K562 (cell line): ENCODE results near the gene NEURL2. TPM values are rescaled to one million over a fixed set of nuclear protein-coding genes. Genes with fewer than 3 reads are reported as not detected.

Experiments
- BHLHE40 ChIP-seq: IDR thresholded peaks from 2 replicates; pipeline ENCODE4 v1.6.1; 2011; ENCODE audit warnings: low read length, improper control_type of control experiment
- COPS2 ChIP-seq: fragments of 450-650 bp; conservative IDR thresholded peaks from 2 replicates; pipeline ENCODE4 v1.6.1; 2016; ENCODE audit warnings: mild to moderate bottlenecking, moderate library complexity
- CTCFL ChIP-seq: IDR thresholded peaks from 2 replicates; pipeline ENCODE4 v1.6.1; 2011; ENCODE audit warnings: borderline replicate concordance, low read depth, mild to moderate bottlenecking, moderate library complexity, low read length; ENCODE audit not compliant: insufficient read depth, poor library complexity, severe bottlenecking
- FOXK1 ChIP-seq: sonication (generic); formaldehyde crosslinking; IDR thresholded peaks from 2 replicates; pipeline ENCODE4 v1.8.0; 2022; ENCODE audit warnings: missing genetic modification reagents, mild to moderate bottlenecking, borderline replicate concordance
- GABPB1 ChIP-seq: sonication (generic); formaldehyde crosslinking; IDR thresholded peaks from 2 replicates; pipeline ENCODE4 v1.8.0; 2022; ENCODE audit warnings: mild to moderate bottlenecking, missing genetic modification reagents
- MED1 ChIP-seq: sonication (generic); formaldehyde crosslinking; IDR thresholded peaks from 2 replicates; pipeline ENCODE4 v1.8.1; 2023; ENCODE audit warnings: missing genetic modification reagents, borderline replicate concordance
- PHB ChIP-seq: fragments of 250-450 bp; sonication (Bioruptor Pico); IDR thresholded peaks from 2 replicates; pipeline ENCODE4 v1.5.0; 2021
- RFX5 ChIP-seq: IDR thresholded peaks from 2 replicates; pipeline ENCODE4 v1.6.1; 2011; ENCODE audit warnings: low read depth, mild to moderate bottlenecking, improper control_type of control experiment, low read length
- RHOXF2B ChIP-seq: fragments of 250-450 bp; sonication (Bioruptor Pico); conservative IDR thresholded peaks from 2 replicates; pipeline ENCODE4 v1.5.1; 2021
- SIN3B ChIP-seq: fragments of 450-650 bp; IDR thresholded peaks from 2 replicates; pipeline ENCODE4 v1.6.1; 2017; ENCODE audit warnings: low read depth, mild to moderate bottlenecking, moderate library complexity
- ZNF175 ChIP-seq: fragments of 200-800 bp; sonication (Bioruptor generic); IDR thresholded peaks from 2 replicates; pipeline ENCODE4 v1.6.1; 2016; ENCODE audit warnings: low read depth, mild to moderate bottlenecking, missing genetic modification characterization, missing compliant biosample characterization
- ZNF3 ChIP-seq: fragments of 250-450 bp; sonication (Bioruptor Pico); IDR thresholded peaks from 2 replicates; pipeline ENCODE4 v1.5.0; 2021; ENCODE audit warnings: mild to moderate bottlenecking, moderate library complexity
- ZNF324 ChIP-seq: fragments of 250-450 bp; sonication (Bioruptor Pico); IDR thresholded peaks from 2 replicates; pipeline ENCODE4 v1.4.0; 2020; ENCODE audit warnings: mild to moderate bottlenecking
- ZNF449 ChIP-seq: fragments of 250-450 bp; sonication (Bioruptor Pico); IDR thresholded peaks from 2 replicates; pipeline ENCODE4 v1.8.0; 2022; ENCODE audit warnings: moderate library complexity, mild to moderate bottlenecking, inconsistent platforms
- polyA plus RNA-seq, 8 experiments: library from polyadenylated mRNA; depleted of rRNA in 4 of 8; stranded (reverse) in 5 of 8; unstranded in 3 of 8; fragments of >200 nt; fragmentation: Nextera tagmentation in 2 of 8; fragmentation: Illumina TruSeq in 1 of 8; extraction: Ambion mirVana in 2 of 8; extraction: Trizol in 1 of 8; gene quantifications; 2 replicates each; pipeline versions ENCODE4 v1.2.1 to v1.2.3, GENCODE V29; 2011 to 2014; ENCODE audit warnings: inconsistent platforms in 1 of 8, missing spikeins in 1 of 8
- total RNA-seq, 7 experiments: library from RNA; depleted of rRNA in 6 of 7; stranded (reverse); fragments of >200 nt in 6 of 7; fragmentation: Illumina TruSeq in 2 of 7; extraction: Trizol in 2 of 7; gene quantifications; 2 replicates each; pipeline versions ENCODE4 v1.2.1 to v1.2.3, GENCODE V29; 2011 to 2021; ENCODE audit warnings: low replicate concordance in 1 of 7
- TF ChIP-seq, protein P1 (sequence below): sonication (generic); formaldehyde crosslinking; IDR thresholded peaks from 2 replicates; pipeline ENCODE4 v1.8.0; 2022; ENCODE audit warnings: mild to moderate bottlenecking, missing genetic modification reagents
- TF ChIP-seq, protein P2 (sequence below): fragments of 250-450 bp; sonication (Bioruptor Pico); IDR thresholded peaks from 2 replicates; pipeline ENCODE4 v1.5.0; 2021
- TF ChIP-seq, protein P3 (sequence below): fragments of 200-400 bp; formaldehyde crosslinking; IDR thresholded peaks from 2 replicates; pipeline ENCODE4 v1.6.1; 2017; ENCODE audit warnings: mild to moderate bottlenecking, low read depth, low read length, moderate library complexity
- TF ChIP-seq, protein P4 (sequence below): sonication (generic); formaldehyde crosslinking; IDR thresholded peaks from 2 replicates; pipeline ENCODE4 v1.8.1; 2022; ENCODE audit warnings: missing genetic modification reagents

The NEURL2 gene
- total and polyA plus RNA-seq, 9 of the 15 experiments (the other 6 are each of a cell fraction or from before 2014, with no cell fraction given) = 0.22 to 1.9 (median 0.50) TPM; not detected in 1

DNA sequence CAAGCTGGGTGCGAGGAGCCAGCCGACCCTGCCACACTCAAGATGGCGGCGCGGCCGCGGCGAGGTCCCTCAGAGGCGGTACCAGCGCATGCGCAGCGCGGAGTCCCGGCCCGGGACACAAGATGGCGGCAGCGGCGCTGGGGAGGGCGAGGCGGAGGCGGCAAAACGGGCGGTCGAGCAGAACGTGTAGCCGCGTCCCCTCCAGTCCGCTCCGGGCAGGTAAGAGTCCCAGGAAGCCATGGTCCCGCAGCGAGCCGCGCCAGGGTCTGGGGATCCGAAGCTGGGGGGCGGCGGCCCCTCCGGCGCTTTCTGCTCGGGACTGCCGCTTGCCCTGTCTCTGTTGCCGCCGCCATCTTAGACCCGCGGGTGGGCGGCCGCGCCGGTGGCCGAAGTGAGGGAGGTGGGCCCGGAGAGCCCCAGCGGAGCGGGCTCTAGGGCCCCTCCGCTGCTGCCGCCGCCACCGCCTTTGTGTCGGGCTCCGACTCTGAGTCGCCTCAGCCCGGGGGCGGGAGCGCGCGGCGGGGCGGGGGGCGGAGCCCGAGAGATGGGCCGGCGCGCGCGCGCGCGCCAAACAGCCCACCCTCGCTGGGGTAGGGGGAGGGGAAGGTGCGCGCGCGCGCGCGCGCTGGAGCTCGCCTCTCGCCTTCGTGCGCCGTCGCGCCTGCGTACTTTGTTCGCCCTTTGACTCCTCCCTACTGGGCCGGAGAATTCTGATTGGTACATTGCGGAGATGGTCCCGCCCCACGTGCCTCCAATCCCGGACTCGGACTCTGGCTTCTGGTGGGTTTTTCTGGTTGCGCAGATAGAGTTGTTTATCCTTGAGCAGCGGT, 43.8 kb upstream of the NEURL2 start, which contains the start of gene PCIF1 (continued):
- TF ChIP-seq BHLHE40 (peak; percentile 18; the same call in 1 of the 2 replicates), COPS2 (no peak), ZNF3 (CRISPR knock-in tag) (no peak), ZNF449 (CRISPR knock-in tag) (0 out of 2 replicates have a peak, but pooled peaks have one; percentile 5), SIN3B (no peak; the same call in 1 of the 2 replicates), GABPB1 (CRISPR knock-in tag) (peak; percentile 74), RHOXF2B (CRISPR knock-in tag) (no peak), ZNF324 (no peak), FOXK1 (CRISPR knock-in tag) (no peak), MED1 (CRISPR knock-in tag) (no peak), CTCFL (peak; percentile 54), ZNF175 (CRISPR knock-in tag) (peak; percentile 72; the same call in 1 of the 2 replicates), RFX5 (no peak), PHB (CRISPR knock-in tag) (no peak)
- TF ChIP-seq, protein P1, sequence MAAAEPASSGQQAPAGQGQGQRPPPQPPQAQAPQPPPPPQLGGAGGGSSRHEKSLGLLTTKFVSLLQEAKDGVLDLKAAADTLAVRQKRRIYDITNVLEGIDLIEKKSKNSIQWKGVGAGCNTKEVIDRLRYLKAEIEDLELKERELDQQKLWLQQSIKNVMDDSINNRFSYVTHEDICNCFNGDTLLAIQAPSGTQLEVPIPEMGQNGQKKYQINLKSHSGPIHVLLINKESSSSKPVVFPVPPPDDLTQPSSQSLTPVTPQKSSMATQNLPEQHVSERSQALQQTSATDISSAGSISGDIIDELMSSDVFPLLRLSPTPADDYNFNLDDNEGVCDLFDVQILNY = no peak
- TF ChIP-seq, protein P2, sequence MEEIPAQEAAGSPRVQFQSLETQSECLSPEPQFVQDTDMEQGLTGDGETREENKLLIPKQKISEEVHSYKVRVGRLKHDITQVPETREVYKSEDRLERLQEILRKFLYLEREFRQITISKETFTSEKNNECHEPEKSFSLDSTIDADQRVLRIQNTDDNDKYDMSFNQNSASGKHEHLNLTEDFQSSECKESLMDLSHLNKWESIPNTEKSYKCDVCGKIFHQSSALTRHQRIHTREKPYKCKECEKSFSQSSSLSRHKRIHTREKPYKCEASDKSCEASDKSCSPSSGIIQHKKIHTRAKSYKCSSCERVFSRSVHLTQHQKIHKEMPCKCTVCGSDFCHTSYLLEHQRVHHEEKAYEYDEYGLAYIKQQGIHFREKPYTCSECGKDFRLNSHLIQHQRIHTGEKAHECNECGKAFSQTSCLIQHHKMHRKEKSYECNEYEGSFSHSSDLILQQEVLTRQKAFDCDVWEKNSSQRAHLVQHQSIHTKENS (CRISPR knock-in tag) = no peak
- TF ChIP-seq, protein P3, sequence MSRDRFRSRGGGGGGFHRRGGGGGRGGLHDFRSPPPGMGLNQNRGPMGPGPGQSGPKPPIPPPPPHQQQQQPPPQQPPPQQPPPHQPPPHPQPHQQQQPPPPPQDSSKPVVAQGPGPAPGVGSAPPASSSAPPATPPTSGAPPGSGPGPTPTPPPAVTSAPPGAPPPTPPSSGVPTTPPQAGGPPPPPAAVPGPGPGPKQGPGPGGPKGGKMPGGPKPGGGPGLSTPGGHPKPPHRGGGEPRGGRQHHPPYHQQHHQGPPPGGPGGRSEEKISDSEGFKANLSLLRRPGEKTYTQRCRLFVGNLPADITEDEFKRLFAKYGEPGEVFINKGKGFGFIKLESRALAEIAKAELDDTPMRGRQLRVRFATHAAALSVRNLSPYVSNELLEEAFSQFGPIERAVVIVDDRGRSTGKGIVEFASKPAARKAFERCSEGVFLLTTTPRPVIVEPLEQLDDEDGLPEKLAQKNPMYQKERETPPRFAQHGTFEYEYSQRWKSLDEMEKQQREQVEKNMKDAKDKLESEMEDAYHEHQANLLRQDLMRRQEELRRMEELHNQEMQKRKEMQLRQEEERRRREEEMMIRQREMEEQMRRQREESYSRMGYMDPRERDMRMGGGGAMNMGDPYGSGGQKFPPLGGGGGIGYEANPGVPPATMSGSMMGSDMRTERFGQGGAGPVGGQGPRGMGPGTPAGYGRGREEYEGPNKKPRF = no peak
- TF ChIP-seq, protein P4, sequence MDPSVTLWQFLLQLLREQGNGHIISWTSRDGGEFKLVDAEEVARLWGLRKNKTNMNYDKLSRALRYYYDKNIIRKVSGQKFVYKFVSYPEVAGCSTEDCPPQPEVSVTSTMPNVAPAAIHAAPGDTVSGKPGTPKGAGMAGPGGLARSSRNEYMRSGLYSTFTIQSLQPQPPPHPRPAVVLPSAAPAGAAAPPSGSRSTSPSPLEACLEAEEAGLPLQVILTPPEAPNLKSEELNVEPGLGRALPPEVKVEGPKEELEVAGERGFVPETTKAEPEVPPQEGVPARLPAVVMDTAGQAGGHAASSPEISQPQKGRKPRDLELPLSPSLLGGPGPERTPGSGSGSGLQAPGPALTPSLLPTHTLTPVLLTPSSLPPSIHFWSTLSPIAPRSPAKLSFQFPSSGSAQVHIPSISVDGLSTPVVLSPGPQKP (CRISPR knock-in tag) = no peak
